HL-60 (cell line): Measurements from ENCODE around the gene MYOC.

Experiments
- DNase-seq, 2 experiments: peaks; one replicate each; pipeline ENCODE4 v3.0.0-alpha.2; 2010 to 2020; ENCODE audit warnings: low read depth in 1 of 2, low spot score in 1 of 2
- H3K27ac ChIP-seq: fragments of 250-450 bp; sonication (Bioruptor Pico); replicated peaks from 2 replicates; pipeline ENCODE4 v1.5.1; 2020; ENCODE audit warnings: mild to moderate bottlenecking, moderate library complexity
- H3K27me3 ChIP-seq: fragments of 250-450 bp; sonication (Bioruptor Pico); 2 replicates; pipeline ENCODE4 v1.5.1; 2021; ENCODE audit warnings: mild to moderate bottlenecking, moderate library complexity; ENCODE audit not compliant: insufficient read depth, poor library complexity, severe bottlenecking
- H3K4me3 ChIP-seq: replicated peaks from 2 replicates; pipeline ENCODE4 v1.5.1; 2011; ENCODE audit warnings: mild to moderate bottlenecking, control low read depth, low read length; ENCODE audit not compliant: insufficient read depth
- CTCF ChIP-seq: IDR thresholded peaks from one replicate; pipeline ENCODE4 v1.5.1; 2011; ENCODE audit warnings: low read length, control low read depth, inconsistent platforms; ENCODE audit not compliant: insufficient read depth
- GABPA ChIP-seq: IDR thresholded peaks from 2 replicates; pipeline ENCODE4 v1.6.1; 2012; ENCODE audit warnings: low read depth
- POLR2AphosphoS5 ChIP-seq: IDR thresholded peaks from 2 replicates; pipeline ENCODE4 v1.6.1; 2012; ENCODE audit warnings: low read depth
- REST ChIP-seq: IDR thresholded peaks from 2 replicates; pipeline ENCODE4 v1.6.1; 2012; ENCODE audit warnings: low read depth; ENCODE audit not compliant: insufficient replicate concordance
- SPI1 ChIP-seq: IDR thresholded peaks from 2 replicates; pipeline ENCODE4 v1.6.1; 2012; ENCODE audit warnings: low read depth, mild to moderate bottlenecking, borderline replicate concordance

MYOC gene

GRCh38 chr1:171664976-171665375 is 12.5 kb upstream of the MYOC start:
- Histone ChIP-seq H3K4me3 (no peak overlapping the region), H3K27ac (no peak overlapping the region), H3K27me3 (no peaks in the 10 kb centered on the region)
- DNase-seq: no peak
- TF ChIP-seq REST (no peak), CTCF (no peak), SPI1 (no peak), GABPA (no peak), POLR2AphosphoS5 (no peak)

- Histone ChIP-seq H3K27ac (no peak overlapping the region), H3K27me3 (no peaks in the 10 kb centered on the region), H3K4me3 (no peak overlapping the region)
- TF ChIP-seq GABPA (no peak), POLR2AphosphoS5 (no peak), CTCF (no peak), SPI1 (no peak), REST (no peak)
- DNase-seq: no peak
These were observed 11.5 kb upstream of the MYOC start for GRCh38 chr1:171663854-171664575.

GRCh38 chr1:171663036-171663853 is 10.8 kb upstream of the MYOC start:
- Histone ChIP-seq H3K27ac (no peak overlapping the region), H3K4me3 (no peak overlapping the region), H3K27me3 (no peaks in the 10 kb centered on the region)
- TF ChIP-seq POLR2AphosphoS5 (no peak), GABPA (no peak), REST (no peak), SPI1 (no peak), CTCF (no peak)
- DNase-seq: no peak
